ENCODE results near the gene DEDD. TPM values are rescaled to one million over a fixed set of nuclear protein-coding genes. Genes with fewer than 3 reads are reported as not detected.

Gene DEDD
- total and polyA plus RNA-seq, 2 of the 13 experiments (the other 11 are each of a cell fraction or from before 2014, with no cell fraction given), result 12.6 to 27.8 TPM

- TF ChIP-seq SIN3B (IDR thresholded peaks at IDR 0.05; ENCODE audit: low read length) (0 out of 2 replicates have a peak, but pooled peaks have one; percentile 62), BCL6 (CRISPR knock-in tag; IDR thresholded peaks at IDR 0.05) (peak; percentile 45; the same call in 1 of the 2 replicates), LRRFIP1 (CRISPR knock-in tag; conservative IDR thresholded peaks at IDR 0.05) (no peak), MATR3 (CRISPR knock-in tag; IDR thresholded peaks at IDR 0.05) (no peak), ATM (IDR thresholded peaks at IDR 0.05; ENCODE audit: borderline replicate concordance) (no peak), FLYWCH1 (CRISPR knock-in tag; IDR thresholded peaks at IDR 0.05) (no peak), ADNP (CRISPR knock-in tag; IDR thresholded peaks at IDR 0.05) (no peak), NR2C2 (CRISPR knock-in tag; IDR thresholded peaks at IDR 0.05; ENCODE audit: borderline replicate concordance) (peak; percentile 51; the same call in 1 of the 2 replicates), ZHX1 (CRISPR knock-in tag; IDR thresholded peaks at IDR 0.05; ENCODE audit: low read depth) (peak; percentile 68; the same call in 1 of the 2 replicates), ZNF33A (CRISPR knock-in tag; IDR thresholded peaks at IDR 0.05; ENCODE audit: borderline replicate concordance) (0 out of 2 replicates have a peak, but pooled peaks have one; percentile 27), SMAD3 (CRISPR knock-in tag; IDR thresholded peaks at IDR 0.05) (no peak), MZF1 (CRISPR knock-in tag; IDR thresholded peaks at IDR 0.05; ENCODE audit: borderline replicate concordance) (no peak), ZEB1 (IDR thresholded peaks at IDR 0.05; ENCODE audit: insufficient replicate concordance, low read depth) (no peak), UBTF (CRISPR knock-in tag; IDR thresholded peaks at IDR 0.05) (peak; percentile 62; the same call in 1 of the 2 replicates), MTF2 (CRISPR knock-in tag; IDR thresholded peaks at IDR 0.05; ENCODE audit: borderline replicate concordance) (no peak), RBFOX2 (IDR thresholded peaks at IDR 0.05; ENCODE audit: low read depth, low read length) (peak; percentile 95), XRCC5 (optimal IDR thresholded peaks at IDR 0.05; ENCODE audit: low read length) (peak; percentile 29), JUN (CRISPR knock-in tag; IDR thresholded peaks at IDR 0.05) (no peak), RFXAP (CRISPR knock-in tag; IDR thresholded peaks at IDR 0.05; ENCODE audit: borderline replicate concordance) (0 out of 2 replicates have a peak, but pooled peaks have one; percentile 54), FIP1L1 (IDR thresholded peaks at IDR 0.05; ENCODE audit: borderline replicate concordance, insufficient read depth, low read depth, low read length) (no peak), MAFK (conservative IDR thresholded peaks at IDR 0.05 in 1 of 2, IDR thresholded peaks at IDR 0.05 in 1 of 2; ENCODE audit: low read length in 2 of 2) (no peak), CEBPG (CRISPR knock-in tag; IDR thresholded peaks at IDR 0.05) (peak; percentile 64), ZFP41 (CRISPR knock-in tag; IDR thresholded peaks at IDR 0.05; ENCODE audit: borderline replicate concordance) (peak; percentile 86; the same call in 1 of the 2 replicates)
These were observed 14.5 kb downstream of the DEDD start, which contains the start of the genes NIT1 and PFDN2 (continued) for GRCh38 chr1:161117759-161118581.

Measured in HepG2 (cell line).